ENCODE data around the gene NUDT2.

Gene NUDT2

DNA sequence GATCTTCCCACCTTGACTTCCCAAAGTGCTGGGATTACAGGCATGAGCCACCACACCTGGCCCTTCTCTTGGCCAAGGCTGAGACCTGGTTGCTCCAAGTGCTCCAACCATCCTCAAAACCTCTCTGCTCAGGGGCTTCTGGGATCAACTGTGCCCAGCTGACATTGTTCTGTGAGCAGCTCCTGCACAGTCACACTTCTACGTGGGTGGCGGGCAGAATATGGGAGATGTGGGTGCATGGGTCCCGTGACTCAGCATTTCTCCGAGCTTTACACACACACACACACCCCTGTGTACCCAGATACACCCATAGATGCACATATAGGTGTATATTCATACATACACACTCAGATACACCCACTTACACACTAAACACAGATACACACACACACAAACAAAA is 57.9 kb downstream of the NUDT2 start:
- DNase-seq, result no peak

DNA sequence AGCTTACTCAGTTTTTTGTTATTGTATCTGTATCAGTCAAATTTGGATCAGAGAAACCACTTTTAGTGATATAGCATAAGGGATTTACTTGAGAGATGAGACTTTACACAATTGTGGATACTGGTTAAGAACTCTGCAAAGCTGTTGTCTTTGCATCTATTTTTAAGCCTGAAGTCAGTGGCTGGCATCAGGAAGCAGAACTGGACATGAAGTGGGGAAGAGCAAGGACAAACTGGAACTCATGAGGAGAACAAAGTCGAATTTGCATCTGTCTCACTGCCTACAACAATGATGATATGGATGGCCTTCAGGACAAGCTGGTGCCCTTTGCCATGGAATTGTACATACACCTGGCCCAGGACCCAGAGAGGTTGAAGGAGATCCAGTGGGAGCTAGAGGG is 63.1 kb downstream of the NUDT2 start:
- DNase-seq, result no peak
